Mucosa of descending colon (tissue), 3 donors: ENCODE results near the gene KCNIP1. TPM values are rescaled to one million over a fixed set of nuclear protein-coding genes. Genes with fewer than 3 reads are reported as not detected.

ENCODE experiments used
- ATAC-seq: fragments of 200-7000 bp; cut with Tn5 transposase; one replicate; pipeline ENCODE4 v1.9.1; 2020; ENCODE audit warnings: mild to moderate bottlenecking, moderate library complexity
- DNase-seq, 3 donors: peaks; one replicate each; pipeline ENCODE4 v3.0.0-alpha.2; 2020
- H3K36me3 ChIP-seq: fragments of 200-600 bp; one replicate; pipeline ENCODE4 v1.8.0; 2021; ENCODE audit warnings: low read depth, mild to moderate bottlenecking
- H3K4me1 ChIP-seq: fragments of 200-600 bp; one replicate; pipeline ENCODE4 v1.8.0; 2021; ENCODE audit warnings: low read depth, mild to moderate bottlenecking
- H3K4me3 ChIP-seq: fragments of 200-600 bp; one replicate; pipeline ENCODE4 v1.8.0; 2021; ENCODE audit warnings: mild to moderate bottlenecking
- H3K9me3 ChIP-seq: fragments of 200-600 bp; one replicate; pipeline ENCODE4 v1.8.0; 2021; ENCODE audit warnings: mild to moderate bottlenecking
- CTCF ChIP-seq: fragments of 200-600 bp; IDR thresholded peaks from one replicate; pipeline ENCODE4 v1.8.0; 2022; ENCODE audit warnings: antibody characterized with exemption, mild to moderate bottlenecking
- intact Hi-C, 2 donors: fragments of 100-400 bp; cut with DNase I in 1 of 2; cut with micrococcal nuclease in 1 of 2; formaldehyde crosslinking; loops; one replicate each; pipeline versions ENCODE4 v1.11.0 to v1.11.1; 2022; cut with DNase I, micrococcal nuclease
- total RNA-seq, 3 donors: library from RNA; stranded (reverse); fragmentation: NEBNext Ultra II Directional in 2 of 3; extraction: Animal tissue kit (Norgen Biotek cat#: 25700) in 2 of 3; gene quantifications; one replicate each; pipeline versions ENCODE4 v1.2.1 to v1.2.4, GENCODE V29; 2021 to 2023
- donor health status: DM: no; HTN: no; CAD: no; lungs with moderate emphysema.
- donor health status: DM: no; HTN: no; CAD: no.
- donor health status: DM: no; HTN: yes; CAD: no.

The KCNIP1 gene
- total RNA-seq, 3 donors from 2014 or later, result 0.79 TPM; not detected in 2

GRCh38 chr5:170496662-170497028 lies 7.2 kb upstream of the KCNIP1 start:
- no peaks in the 10 kb centered on the region for H3K9me3 ChIP-seq
- intact Hi-C loops, result no loop called here
- H3K4me1 ChIP-seq, result no peaks in the 10 kb centered on the region
- ATAC-seq, result no peak
- H3K4me3 ChIP-seq, result no peak overlapping the region
- DNase-seq, result no peak
- no peaks in the 10 kb centered on the region for H3K36me3 ChIP-seq
- TF ChIP-seq CTCF, result no peak

GRCh38 chr5:170497311-170498038 lies 6.3 kb upstream of the KCNIP1 start:
- H3K36me3 ChIP-seq, result no peaks in the 10 kb centered on the region
- H3K9me3 ChIP-seq, result no peaks in the 10 kb centered on the region
- TF ChIP-seq CTCF, result no peak
- DNase-seq (no peak), ATAC-seq (no peak)
- H3K4me1 ChIP-seq, result no peaks in the 10 kb centered on the region
- no peak overlapping the region for H3K4me3 ChIP-seq
- intact Hi-C loops, result no loop called here

- Histone ChIP-seq H3K36me3 (no peaks in the 10 kb centered on the region), H3K4me1 (no peaks in the 10 kb centered on the region), H3K9me3 (no peaks in the 10 kb centered on the region), H3K4me3 (no peak overlapping the region)
- intact Hi-C loops, result no loop called here
- DNase-seq, result no peak
- no peak for TF ChIP-seq CTCF
- no peak for ATAC-seq
These were observed 4.9 kb upstream of the KCNIP1 start for GRCh38 chr5:170498811-170499351.

GRCh38 chr5:170499621-170500020 lies 4.2 kb upstream of the KCNIP1 start:
- intact Hi-C loops, result no loop called here
- no peaks in the 10 kb centered on the region for H3K36me3 ChIP-seq
- ATAC-seq (no peak), DNase-seq (no peak)
- no peak for TF ChIP-seq CTCF
- no peaks in the 10 kb centered on the region for H3K9me3 ChIP-seq
- no peaks in the 10 kb centered on the region for H3K4me1 ChIP-seq
- H3K4me3 ChIP-seq, result no peak overlapping the region

GRCh38 chr5:170501361-170501760 lies 2.5 kb upstream of the KCNIP1 start:
- Histone ChIP-seq H3K9me3 (no peaks in the 10 kb centered on the region), H3K4me3 (no peak overlapping the region), H3K36me3 (no peaks in the 10 kb centered on the region), H3K4me1 (no peaks in the 10 kb centered on the region)
- ATAC-seq (no peak), DNase-seq (no peak)
- TF ChIP-seq CTCF, result no peak
- intact Hi-C loops, result no loop called here
